Measurements from ENCODE around the gene STK10.

Gene STK10

DNA sequence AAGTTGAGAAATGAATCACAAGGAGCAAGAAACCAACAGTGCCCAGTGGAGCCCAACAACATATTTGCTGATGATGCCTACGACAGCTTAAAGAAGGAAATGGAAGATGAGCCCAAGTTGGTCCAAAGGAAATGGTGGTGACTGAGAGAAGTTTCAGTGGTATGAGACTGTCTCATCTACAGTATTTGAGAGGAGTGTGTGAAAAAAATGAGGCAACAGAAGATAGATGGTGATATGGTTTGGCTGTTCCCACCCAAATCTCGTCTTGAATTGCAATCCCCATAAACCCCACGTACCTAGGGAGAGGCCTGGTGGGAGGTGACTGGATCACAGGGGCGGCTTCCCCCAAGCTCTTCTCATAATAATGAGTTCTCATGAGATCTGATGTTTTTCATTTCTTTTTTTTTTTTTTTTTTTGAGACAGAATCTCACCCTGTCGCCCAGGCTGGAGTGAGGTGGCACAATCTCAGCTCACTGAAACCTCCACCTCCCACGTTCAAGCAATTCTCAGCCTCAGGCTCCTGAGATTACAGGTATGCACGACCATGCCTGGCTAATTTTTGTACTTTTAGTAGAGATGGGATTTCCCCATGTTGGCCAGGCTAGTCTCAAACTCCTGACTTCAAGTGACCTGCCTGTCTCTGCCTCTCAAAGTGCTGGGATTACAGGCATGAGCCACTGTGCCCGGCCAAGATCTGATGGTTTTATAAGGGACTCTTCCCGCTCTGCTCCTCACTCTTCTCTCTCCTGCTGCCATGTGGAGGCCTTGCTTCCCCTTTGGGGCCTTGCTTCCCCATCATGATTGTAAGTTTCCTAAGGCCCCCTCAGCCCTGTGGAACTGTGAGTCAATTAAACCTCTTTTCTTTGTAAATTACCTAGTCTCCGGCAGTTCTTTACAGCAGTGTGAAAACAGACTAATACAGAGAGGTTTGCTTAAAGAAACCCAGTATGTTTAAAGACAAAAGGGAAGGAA is 36.2 kb upstream of the STK10 start:
- H3K36me3 ChIP-seq (ENCODE audit: insufficient read depth, low read length), result peaks cover 5% of the 10 kb centered on the region; the same call in 1 of the 2 replicates
- no peak overlapping the region for H3K9ac ChIP-seq (ENCODE audit: low read depth, low read length, poor library complexity, severe bottlenecking)
- no peaks in the 10 kb centered on the region for H3K9me2 ChIP-seq (replicated peaks; ENCODE audit: low read depth, low read length)
- no peak overlapping the region for H3K4me2 ChIP-seq (ENCODE audit: low read depth, low read length, poor library complexity, severe bottlenecking)
- TF ChIP-seq EZH2phosphoT487 (IDR thresholded peaks at IDR 0.05; ENCODE audit: borderline replicate concordance), result no peak
- TF ChIP-seq, protein P1, sequence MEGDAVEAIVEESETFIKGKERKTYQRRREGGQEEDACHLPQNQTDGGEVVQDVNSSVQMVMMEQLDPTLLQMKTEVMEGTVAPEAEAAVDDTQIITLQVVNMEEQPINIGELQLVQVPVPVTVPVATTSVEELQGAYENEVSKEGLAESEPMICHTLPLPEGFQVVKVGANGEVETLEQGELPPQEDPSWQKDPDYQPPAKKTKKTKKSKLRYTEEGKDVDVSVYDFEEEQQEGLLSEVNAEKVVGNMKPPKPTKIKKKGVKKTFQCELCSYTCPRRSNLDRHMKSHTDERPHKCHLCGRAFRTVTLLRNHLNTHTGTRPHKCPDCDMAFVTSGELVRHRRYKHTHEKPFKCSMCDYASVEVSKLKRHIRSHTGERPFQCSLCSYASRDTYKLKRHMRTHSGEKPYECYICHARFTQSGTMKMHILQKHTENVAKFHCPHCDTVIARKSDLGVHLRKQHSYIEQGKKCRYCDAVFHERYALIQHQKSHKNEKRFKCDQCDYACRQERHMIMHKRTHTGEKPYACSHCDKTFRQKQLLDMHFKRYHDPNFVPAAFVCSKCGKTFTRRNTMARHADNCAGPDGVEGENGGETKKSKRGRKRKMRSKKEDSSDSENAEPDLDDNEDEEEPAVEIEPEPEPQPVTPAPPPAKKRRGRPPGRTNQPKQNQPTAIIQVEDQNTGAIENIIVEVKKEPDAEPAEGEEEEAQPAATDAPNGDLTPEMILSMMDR (conservative IDR thresholded peaks at IDR 0.05; ENCODE audit: low read length), result no peak
- no peaks in the 10 kb centered on the region for H3K79me2 ChIP-seq (ENCODE audit: insufficient read depth, low read length)
- no peaks in the 10 kb centered on the region for H3K27me3 ChIP-seq (ENCODE audit: insufficient read depth, low read length, poor library complexity, severe bottlenecking)
- H2AFZ ChIP-seq (ENCODE audit: low read length), result no peak overlapping the region
- H4K20me1 ChIP-seq (ENCODE audit: insufficient read depth, low read length, poor library complexity, severe bottlenecking), result no peaks in the 10 kb centered on the region
- H3K4me3 ChIP-seq (ENCODE audit: low read length, poor library complexity, severe bottlenecking), result no peak overlapping the region
- H3K9me3 ChIP-seq (ENCODE audit: insufficient read depth, low read depth, low read length), result no peaks in the 10 kb centered on the region
- no peaks in the 10 kb centered on the region for H3K4me1 ChIP-seq (ENCODE audit: insufficient read depth, low read length, poor library complexity, severe bottlenecking)
- no peaks in the 10 kb centered on the region for H3F3A ChIP-seq (ENCODE audit: low read depth)

- Histone ChIP-seq H2AFZ (ENCODE audit: low read length) (no peak overlapping the region), H3K79me2 (ENCODE audit: insufficient read depth, low read length) (no peaks in the 10 kb centered on the region), H3K9ac (ENCODE audit: low read depth, low read length, poor library complexity, severe bottlenecking) (no peak overlapping the region), H3K4me3 (ENCODE audit: low read length, poor library complexity, severe bottlenecking) (no peak overlapping the region), H3K9me2 (replicated peaks; ENCODE audit: low read depth, low read length) (no peaks in the 10 kb centered on the region), H4K20me1 (ENCODE audit: insufficient read depth, low read length, poor library complexity, severe bottlenecking) (no peaks in the 10 kb centered on the region), H3K4me2 (ENCODE audit: low read depth, low read length, poor library complexity, severe bottlenecking) (no peak overlapping the region), H3K36me3 (ENCODE audit: insufficient read depth, low read length) (no peaks in the 10 kb centered on the region; the same call in 1 of the 2 replicates), H3K4me1 (ENCODE audit: insufficient read depth, low read length, poor library complexity, severe bottlenecking) (no peaks in the 10 kb centered on the region), H3K27me3 (ENCODE audit: insufficient read depth, low read length, poor library complexity, severe bottlenecking) (no peaks in the 10 kb centered on the region), H3K9me3 (ENCODE audit: insufficient read depth, low read depth, low read length) (no peaks in the 10 kb centered on the region), H3F3A (ENCODE audit: low read depth) (no peaks in the 10 kb centered on the region)
- TF ChIP-seq, protein P1 (conservative IDR thresholded peaks at IDR 0.05; ENCODE audit: low read length), result no peak
- TF ChIP-seq EZH2phosphoT487 (IDR thresholded peaks at IDR 0.05; ENCODE audit: borderline replicate concordance), result no peak
These were observed 31.3 kb upstream of the STK10 start for GRCh38 chr5:172219296-172219695.

GRCh38 chr5:172216345-172216744 is 28.3 kb upstream of the STK10 start:
- TF ChIP-seq, protein P1 (conservative IDR thresholded peaks at IDR 0.05; ENCODE audit: low read length), result no peak
- TF ChIP-seq EZH2phosphoT487 (IDR thresholded peaks at IDR 0.05; ENCODE audit: borderline replicate concordance), result no peak
- H3F3A ChIP-seq (ENCODE audit: low read depth), result no peaks in the 10 kb centered on the region
- no peak overlapping the region for H2AFZ ChIP-seq (ENCODE audit: low read length)
- H3K9ac ChIP-seq (ENCODE audit: low read depth, low read length, poor library complexity, severe bottlenecking), result no peak overlapping the region
- no peak overlapping the region for H3K4me2 ChIP-seq (ENCODE audit: low read depth, low read length, poor library complexity, severe bottlenecking)
- H3K4me1 ChIP-seq (ENCODE audit: insufficient read depth, low read length, poor library complexity, severe bottlenecking), result no peaks in the 10 kb centered on the region
- no peak overlapping the region for H3K4me3 ChIP-seq (ENCODE audit: low read length, poor library complexity, severe bottlenecking)
- no peaks in the 10 kb centered on the region for H3K9me3 ChIP-seq (ENCODE audit: insufficient read depth, low read depth, low read length)
- no peaks in the 10 kb centered on the region for H3K79me2 ChIP-seq (ENCODE audit: insufficient read depth, low read length)
- H3K27me3 ChIP-seq (ENCODE audit: insufficient read depth, low read length, poor library complexity, severe bottlenecking), result no peaks in the 10 kb centered on the region
- H3K9me2 ChIP-seq (replicated peaks; ENCODE audit: low read depth, low read length), result no peaks in the 10 kb centered on the region
- peaks cover 8% of the 10 kb centered on the region; the same call in 1 of the 2 replicates for H3K36me3 ChIP-seq (ENCODE audit: insufficient read depth, low read length)
- H4K20me1 ChIP-seq (ENCODE audit: insufficient read depth, low read length, poor library complexity, severe bottlenecking), result no peaks in the 10 kb centered on the region
